GM21447 (cell line): Measurements from ENCODE around the gene SUN2.

Experiments
- ATAC-seq: cut with Tn5 transposase; IDR thresholded peaks from one replicate; pipeline ENCODE4 v1.9.1; 2021; ENCODE audit not compliant: unreplicated experiment

Gene SUN2

GRCh38 chr22:38699784-38700183, 56.0 kb downstream of the SUN2 start:
- no peak for ATAC-seq

GRCh38 chr22:38699143-38699542, 56.7 kb downstream of the SUN2 start:
- ATAC-seq = no peak

- no peak for ATAC-seq
Observed at GRCh38 chr22:38698407-38699094, 57.2 kb downstream of the SUN2 start.

- no peak for ATAC-seq
Observed at GRCh38 chr22:38697425-38698089, 58.2 kb downstream of the SUN2 start.

- ATAC-seq = no peak
Observed at GRCh38 chr22:38696606-38697424, 59.0 kb downstream of the SUN2 start.

- no peak for ATAC-seq
Observed at GRCh38 chr22:38694940-38695339, 60.9 kb downstream of the SUN2 start.

- ATAC-seq = no peak
Observed at GRCh38 chr22:38694049-38694448, 61.7 kb downstream of the SUN2 start.

GRCh38 chr22:38689651-38690050, 66.1 kb downstream of the SUN2 start:
- no peak for ATAC-seq

- no peak for ATAC-seq
Observed at GRCh38 chr22:38685761-38686160, 70.0 kb downstream of the SUN2 start.

GRCh38 chr22:38684895-38685294, 70.9 kb downstream of the SUN2 start:
- ATAC-seq = no peak
